NCI-H510A treated with DMSO at 0.1 percent for 48 hours (cell line): Measurements from ENCODE around the gene ARHGAP10.
A peak's percentile ranks its signal among the peaks of the same experiment; 100 is the strongest.
"Not testable (repeated sequence)": the region's sequence is repeated elsewhere in the genome, so short reads cannot be mapped to it uniquely, and the experiment has no call there.

Experiments used
- DNase-seq: peaks from one replicate; lab custom pipeline; 2025; lab: John Stamatoyannopoulos, UW

Gene ARHGAP10

DNA sequence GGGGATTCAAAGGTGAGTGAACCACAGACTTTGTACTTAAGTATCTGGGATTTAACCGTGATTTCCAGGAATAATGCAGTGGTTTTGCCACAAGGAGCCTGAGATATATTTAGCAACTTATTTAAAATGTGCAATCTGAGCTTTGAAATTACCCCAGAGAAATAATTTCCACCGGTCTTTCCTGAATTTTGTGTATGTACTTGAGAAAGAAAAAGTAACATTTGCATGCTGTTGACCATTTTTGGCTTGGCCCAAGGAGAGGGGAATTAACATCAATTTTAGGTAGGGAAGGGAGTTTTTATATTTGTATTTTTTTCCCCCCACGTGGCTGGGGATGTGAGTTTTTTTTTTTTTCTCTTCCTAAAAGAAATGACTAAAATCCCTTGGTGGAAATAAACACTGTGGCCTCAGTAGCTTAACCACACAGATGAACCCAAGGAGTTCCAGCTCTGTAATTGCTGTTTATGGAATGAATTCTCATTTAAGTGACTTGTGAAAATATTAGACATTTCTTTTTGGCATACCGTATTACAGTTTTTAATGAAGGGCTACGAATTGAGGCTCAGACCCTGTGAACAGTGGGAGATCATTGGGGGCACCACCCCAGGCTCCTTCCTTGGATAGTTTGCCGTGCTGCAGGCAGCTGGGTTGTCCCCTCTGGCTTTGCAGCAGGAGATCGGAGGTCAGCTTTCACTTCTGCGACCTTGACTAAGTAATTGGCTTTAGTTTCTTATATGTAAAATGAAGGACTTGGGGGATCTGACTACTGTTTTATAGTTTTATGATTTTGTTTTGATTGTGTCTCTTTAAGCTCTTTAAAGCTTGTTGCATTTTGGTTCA, 116.1 kb downstream of the ARHGAP10 start:
- DNase-seq, result no peak

DNA sequence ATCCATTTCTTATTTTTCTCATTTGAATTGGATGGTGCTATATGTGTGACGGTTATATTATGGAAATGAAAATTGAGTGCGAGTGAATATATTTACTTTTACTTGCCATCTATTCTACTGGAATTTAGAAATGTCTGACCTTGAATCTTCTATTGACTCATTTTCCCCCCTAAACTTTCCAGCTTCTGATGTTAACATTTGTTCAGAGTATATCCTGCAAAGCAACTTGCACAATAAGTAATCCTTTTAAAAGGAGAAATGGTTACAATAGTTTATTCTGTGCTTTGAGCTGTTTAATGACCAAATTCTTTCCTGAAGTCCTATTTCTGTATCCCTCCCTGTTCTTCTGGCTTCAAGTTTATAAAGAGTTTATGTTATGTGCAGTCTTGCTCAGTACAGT, 116.7 kb downstream of the ARHGAP10 start:
- DNase-seq, result no peak

DNA sequence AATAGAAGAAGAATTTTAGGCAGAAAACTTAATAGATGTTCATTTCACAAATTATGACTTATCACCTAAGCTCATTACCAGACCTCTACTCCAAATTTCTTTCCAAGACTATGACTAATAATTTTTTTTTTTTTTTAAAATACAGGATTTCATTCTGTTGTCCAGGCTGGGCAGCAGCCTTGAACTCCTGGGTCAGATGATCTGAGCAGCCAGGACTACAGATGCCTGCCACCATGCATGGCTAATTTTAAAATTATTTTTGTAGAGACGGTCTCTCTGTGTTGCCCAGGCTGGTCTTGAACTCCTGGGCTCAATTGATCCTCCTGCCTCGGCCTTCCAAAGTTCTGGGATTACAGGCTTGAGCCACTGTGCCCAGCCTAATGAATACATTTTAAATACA, 119.2 kb downstream of the ARHGAP10 start:
- DNase-seq, result no peak

DNA sequence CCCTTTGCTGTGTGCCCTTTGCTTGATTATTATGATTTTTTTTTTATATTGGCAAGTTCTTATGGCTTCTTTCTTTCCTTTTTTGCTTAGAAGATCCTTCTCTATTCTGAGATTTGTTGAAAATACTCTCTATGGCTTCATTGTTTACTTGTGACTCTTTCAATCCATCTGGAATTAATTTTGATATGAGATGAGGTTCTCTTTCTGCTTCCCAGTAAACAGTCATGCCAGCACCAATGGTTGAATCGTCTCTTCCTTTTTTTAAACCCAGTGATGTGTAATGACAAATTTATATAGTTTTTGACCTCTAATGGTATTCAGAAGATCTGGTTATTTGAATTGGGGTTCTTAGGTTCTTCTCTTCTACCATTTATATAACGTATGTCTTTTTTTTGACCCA, 121.8 kb downstream of the ARHGAP10 start:
- no peak for DNase-seq

DNA sequence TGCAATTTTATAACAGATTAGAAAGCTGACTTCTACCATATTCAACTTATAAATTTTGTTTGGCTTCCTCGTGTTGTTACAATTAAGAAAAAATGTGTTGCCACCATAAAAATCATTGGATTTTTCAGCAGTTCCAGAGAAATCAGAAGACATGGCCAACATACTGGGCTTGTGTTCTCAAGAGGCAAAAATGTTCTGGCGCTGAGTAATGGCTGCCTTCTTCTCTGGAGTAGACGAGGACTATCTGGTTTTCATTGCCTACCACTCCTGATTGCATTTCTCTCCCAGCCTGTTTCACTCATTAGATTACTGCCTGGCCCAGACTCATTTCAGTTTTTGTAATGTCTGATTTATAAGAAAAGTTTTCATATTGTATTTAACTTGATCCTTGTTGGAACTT, 122.3 kb downstream of the ARHGAP10 start:
- no peak for DNase-seq

DNA sequence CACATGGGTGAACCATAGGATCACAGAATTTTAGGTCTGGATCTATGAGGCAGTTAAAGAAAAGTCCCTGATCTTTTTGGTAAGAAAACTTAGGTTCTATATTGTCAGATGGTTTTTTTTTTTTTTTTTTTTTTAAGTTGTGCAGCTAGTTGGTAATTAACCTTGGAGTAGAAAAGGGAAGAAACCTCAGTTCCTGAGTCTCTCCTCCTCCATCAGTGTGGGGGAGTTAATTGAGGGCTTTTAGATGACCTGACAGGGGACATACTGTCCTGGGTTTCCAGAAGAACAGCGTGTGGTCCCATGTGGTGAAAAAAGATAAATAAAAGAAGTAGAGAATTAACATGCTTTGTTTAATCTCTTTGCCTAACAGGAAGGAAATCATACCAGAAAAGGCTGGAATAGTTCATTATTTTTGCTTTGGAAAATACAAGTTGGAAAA, 123.7 kb downstream of the ARHGAP10 start:
- no peak for DNase-seq

DNA sequence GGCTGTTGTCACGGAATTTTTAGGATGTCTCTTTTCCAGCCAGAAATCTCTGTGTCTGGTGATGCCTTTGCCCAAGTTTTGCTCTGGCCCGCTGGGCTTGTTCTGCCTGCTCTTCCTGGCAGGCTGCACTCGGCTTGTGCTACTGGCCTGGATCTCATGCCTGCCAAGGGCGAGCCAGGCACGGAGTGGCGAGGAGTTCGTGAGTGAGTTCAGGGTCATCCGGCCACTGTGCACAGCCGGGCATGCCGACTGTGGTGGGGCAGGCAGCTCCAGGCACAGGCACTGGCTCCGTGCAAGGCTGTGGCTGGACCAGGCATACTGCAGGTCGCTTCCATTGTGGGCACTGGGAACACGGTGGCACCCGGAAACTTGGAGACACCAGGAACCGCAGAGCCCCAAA, 129.1 kb downstream of the ARHGAP10 start:
- no peak for DNase-seq

DNA sequence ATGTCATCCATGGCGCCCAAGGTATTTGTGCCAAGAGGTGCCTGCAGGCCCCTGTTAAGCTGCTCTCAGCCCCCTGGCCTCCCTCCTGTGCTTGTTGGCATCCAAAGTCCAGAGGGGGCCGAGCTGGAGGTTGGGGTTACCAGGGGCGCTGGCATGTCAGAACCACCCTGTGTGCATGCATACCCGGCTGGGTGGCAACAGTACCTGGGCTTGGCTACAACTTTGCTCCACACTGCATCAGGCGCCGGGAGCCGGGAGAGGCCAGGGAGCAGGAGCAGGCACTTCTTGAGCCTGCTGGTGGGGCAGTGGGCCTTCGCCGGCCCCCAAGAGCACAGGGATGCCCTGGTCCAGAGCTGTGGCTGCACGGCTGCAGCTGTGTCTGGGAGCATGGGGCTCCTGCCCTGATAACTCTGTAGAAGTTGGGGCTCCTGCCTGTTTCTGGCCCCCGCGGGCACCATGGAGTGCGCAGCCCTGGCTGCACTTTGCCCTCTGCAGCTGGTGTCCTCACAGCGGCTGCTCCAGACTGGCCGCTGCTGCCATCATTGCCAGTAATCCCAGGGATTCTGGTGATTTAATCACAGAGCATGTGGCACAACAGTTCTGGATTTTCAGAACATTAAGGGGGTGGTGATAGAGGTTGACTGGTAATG, 130.3 kb downstream of the ARHGAP10 start:
- DNase-seq, result no peak

DNA sequence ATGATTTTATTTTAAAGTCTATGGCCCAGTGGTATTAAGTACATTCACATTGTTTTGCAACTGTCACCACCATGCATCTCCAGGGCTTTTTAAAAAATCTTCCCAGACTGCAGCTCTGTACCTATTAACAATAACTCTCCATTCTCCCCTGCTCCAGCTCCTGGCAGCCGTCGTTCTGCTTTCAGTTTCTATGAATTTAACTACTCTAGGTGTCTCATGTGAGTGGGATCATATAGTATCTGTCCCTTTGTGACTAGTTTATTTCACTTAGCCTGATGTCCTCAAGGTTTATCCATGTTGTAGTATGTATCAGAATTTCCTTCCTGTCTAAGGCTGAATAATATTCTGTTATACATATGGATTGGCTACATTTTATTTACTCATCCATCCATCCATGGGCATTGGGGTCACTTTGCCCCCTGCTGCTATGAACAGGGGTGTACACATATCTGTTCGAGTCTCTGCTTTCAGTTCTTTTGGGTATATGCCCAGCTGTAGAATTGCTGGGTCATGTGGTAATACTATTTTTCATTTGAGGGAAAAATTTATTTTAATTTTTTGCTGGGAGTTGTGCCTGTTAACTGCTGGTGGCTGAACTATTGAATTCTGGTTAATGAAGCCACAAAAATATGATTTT, 131.3 kb downstream of the ARHGAP10 start:
- DNase-seq, result no peak

DNA sequence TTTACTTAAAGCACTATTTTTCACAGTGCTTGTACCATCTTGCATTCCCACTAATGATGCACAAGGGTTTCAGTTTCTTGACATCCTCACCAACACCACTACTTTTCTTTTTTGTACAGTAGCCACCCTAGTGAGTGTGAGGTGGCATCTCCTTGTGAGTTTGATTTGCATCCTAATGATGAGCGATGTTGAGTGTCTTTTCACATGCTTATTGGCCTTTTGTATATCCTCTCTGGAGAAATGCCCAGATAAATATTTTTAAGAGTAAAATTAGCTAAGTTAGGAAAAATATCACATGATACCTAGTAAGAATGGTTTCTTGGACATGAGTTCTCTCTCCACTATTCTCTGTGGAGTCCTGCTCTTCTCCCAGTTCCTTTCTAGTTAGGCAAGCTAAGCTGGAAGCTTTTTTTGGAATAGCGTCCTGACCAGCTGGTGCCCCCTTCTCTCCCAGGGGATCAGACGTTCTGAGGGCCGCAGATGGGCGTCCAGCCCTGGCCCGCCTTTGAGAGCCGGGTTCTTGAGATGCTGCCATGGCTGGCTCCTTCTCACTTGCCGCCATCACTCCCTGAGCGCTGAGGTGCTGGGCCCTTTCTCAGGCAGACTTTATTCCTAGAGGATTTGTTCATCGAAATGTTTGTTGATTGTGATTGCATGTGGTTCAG, 132.1 kb downstream of the ARHGAP10 start:
- no peak for DNase-seq

DNA sequence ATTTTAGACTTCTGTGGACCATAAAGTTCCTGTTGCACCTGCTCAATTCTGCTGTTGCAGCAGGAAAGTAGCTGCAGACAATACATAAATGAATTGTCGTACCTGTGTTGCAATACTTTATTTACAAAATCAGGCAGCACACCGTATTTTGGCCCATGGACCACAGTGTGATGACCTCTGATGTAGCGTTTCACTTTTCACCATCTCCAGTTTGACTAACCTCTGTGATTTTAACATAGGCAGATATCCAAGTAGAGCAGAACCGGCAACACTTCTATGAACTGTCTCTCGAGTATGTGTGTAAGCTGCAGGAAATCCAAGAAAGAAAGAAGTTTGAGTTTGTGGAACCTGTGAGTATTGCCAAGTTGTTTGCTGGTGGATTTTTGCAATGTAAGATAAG, 132.7 kb downstream of the ARHGAP10 start:
- no peak for DNase-seq

DNA sequence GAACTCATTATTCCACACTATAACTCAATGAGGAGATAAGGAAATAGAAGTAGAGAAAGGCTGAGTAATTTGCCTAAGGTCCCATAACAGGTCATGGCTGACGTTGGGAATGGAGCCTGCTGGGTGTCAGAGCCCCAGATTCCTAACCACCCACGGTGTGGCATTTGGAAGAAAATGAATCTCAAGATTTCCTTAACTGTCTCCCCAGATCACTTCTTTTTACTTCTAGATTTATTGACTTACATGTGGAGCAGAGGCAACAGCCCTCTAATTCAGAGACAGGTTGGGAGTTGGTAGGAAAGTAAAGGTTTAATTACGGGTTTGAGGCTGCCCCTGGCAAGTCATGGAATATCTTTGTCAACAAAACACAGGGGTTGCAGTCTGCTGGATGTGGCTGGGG, 134.0 kb downstream of the ARHGAP10 start:
- no peak for DNase-seq

DNA sequence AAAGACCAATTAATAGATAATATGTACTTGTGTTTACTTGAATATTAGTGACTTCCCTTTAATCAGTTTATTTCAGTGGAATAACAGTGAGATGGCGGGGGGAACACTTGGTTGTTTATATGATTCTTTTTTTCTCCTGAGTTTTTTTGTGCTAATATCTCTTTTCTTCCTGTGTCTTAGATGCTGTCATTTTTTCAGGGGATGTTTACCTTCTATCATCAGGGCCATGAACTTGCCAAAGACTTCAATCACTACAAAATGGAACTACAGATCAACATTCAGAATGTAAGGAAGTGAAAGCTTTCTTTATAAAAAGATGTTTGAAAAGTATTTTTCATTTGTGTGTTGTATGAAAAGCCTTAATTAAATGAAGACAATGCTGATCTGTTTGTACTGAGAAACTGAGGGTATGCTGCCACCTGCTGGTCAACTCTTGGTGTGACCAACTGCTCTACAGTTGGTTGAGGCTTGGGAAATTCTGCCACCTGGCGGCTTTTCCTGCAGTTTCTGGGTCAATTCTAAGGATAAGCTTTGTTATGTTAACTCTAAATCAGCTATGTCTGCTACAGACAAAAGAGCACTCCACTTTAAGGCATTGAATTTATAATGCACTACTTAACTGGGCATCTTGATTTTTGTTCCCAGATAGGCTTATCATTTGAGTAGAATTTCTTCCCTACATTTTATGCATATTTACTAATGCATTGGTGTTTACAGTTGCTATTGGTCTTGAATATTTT, 134.8 kb downstream of the ARHGAP10 start:
- DNase-seq, result peak; percentile 71

DNA sequence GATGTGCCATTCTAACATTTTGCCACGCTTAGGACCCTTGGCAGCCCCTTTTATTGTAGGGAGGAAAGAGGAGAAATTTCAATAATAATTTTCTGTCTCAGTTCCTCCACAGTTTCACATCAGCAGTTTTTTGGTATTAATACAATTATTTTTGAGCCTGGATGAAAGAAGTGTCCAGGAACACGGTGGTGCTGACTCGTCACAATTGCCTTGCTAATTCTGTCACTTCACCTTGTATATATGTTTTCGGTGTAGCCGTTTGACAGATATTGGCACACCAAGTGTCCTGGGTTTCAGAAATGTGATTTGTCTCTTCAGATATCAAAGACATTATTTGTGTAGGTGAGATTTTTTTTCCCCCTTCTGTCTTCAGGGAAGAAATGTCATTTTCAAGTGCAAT, 142.2 kb downstream of the ARHGAP10 start:
- no peak for DNase-seq

DNA sequence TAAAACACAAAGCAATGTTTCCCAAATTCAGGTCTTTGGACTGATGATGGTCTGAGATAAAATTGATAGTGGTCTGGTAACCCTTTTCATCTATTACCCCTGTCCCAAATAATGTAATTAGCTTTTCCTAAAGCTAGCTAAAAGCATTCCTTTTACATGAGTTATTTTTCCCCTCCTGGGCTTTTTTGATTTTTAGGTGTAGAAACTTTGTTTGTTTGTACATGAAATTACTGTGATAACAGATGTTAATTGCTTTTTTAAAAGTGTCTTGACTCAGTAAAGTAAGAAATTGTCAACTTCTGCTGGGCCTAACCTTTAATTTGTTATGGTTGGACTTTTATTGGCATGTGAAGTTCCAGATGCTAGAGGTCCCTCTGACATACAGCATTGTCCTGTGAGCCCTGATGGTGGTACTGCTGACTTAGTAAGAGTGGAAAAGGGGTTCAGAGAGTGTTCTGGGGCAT, 145.5 kb downstream of the ARHGAP10 start:
- DNase-seq, result no peak

DNA sequence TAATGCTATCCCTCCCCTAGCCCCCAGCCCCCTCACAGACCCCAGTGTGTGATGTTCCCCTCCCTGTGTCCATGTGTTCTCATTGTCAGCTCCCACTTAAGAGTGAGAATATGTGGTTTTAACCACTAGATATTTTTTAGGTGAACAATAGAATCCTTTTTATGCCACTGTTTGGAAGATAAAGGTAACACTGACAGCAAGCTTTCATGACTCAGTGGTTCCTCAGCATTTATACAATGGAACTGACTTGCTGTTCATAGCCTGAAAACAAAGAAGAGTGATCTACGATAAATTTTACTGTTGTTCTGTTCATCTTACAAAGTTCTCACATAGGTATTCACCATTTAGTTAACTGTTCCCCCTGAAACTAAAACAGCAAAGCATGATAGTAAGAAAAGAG, 147.8 kb downstream of the ARHGAP10 start:
- DNase-seq, result no peak

DNA sequence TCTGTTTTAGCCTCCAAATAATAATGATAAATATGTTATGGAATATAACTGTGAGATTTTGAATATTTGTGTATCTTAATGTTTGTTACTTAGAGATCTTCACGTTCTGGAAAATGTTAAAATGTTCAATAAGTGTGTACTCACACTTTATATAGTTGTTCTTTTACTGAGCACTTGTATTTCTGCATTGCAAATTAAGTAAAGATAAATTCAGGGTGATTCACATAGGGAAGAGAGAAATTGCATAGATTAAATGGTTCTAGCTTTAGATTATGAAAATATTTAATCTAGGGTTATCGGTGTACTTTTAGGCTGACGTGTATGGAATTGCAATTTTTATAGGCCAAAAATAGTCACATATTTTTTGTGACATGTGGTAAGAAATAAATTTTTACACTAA, 148.6 kb downstream of the ARHGAP10 start:
- DNase-seq, result no peak

DNA sequence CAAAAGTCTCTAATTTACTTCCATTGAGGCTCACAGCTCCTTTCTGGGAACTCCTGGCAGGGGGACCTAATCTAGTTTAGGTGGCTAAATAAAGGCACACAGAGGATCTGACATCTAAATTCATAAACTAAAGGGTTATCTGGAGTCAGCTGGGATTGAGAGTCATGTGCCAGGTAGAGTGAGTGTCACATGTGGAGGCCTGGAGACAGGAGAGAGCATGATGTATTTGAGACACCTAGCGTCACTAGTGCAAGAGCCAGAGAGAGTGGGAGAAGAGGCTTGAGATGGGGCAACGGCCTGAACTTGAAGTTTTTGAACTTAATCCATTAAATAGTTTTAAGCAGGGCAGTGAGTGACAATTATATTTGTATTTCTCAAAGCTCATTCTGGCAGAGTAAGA, 152.6 kb downstream of the ARHGAP10 start:
- no peak for DNase-seq

DNA sequence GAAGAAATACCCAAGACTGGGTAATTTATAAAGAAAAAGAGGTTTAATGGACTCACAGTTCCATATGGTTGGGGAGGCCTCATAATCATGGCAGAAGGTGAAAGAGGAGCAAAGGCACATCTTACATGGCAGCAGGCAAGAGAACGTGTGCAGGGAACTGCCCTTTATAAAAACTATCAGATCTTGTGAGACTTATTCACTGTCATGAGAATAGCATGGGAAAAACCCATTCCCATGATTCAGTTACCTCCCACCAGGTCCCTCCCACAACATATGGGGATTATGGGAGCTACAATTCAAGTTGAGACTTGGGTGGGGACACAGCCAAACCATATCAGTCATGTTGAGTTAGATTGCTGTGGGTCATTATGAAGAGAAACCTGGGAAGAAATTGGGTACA, 153.3 kb downstream of the ARHGAP10 start:
- not testable (repeated sequence) for DNase-seq

DNA sequence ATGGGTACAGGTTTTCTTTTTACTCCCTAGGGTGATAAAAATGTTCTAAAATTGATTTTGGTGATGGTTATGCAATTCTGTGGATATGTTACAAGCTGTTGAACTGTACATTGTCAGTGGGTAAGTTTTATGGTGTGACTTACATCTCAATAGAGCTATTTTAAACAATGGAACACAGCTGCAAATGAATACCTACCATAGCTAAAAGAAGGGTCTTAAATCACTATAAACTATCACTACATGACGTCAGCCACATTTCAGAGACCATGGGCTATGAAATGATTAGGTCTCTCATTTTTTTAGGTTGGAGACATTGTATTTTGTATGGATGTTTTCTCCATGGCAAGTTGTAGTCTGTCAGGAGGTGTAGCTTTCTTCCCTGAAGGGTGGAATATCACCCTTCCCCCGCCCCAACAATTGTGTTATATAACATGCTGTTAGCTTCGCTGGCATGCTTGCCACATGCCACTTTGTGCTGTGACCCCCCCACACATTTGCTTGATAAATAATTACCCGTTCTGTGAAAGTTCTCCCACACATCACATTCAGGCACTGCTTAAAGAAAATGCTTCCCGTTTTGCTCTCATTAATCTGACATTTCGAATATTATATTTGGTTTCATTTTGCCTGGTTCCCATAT, 159.7 kb downstream of the ARHGAP10 start:
- DNase-seq, result no peak

DNA sequence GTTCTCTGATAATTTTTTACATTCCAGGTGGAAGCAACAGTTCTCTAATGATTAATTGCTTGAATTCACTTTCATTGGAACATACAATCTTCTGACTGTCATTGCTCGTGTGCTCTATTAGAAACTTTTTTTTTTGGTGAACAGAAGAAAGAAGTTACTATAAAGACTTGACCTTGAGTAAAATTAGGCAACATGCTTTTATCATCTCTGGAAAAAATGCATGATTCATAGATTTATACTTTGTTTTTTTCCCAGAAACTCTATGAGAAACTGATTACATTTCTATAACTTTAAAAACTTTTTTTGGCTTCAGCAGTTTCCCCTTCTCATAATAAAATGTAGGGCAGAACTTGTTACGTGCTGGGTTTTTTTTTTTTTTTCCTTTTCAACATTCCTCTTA, 167.6 kb downstream of the ARHGAP10 start:
- DNase-seq, result no peak
